Effector memory CD8-positive, alpha-beta T cell (primary cell): ENCODE results near the gene RNF20.

Experiments used
- ATAC-seq: fragments of 150-1000 bp; cut with Tn5 transposase; replicated peaks from 2 replicates; pipeline ENCODE4 v1.10.0; 2021; ENCODE audit warnings: mild to moderate bottlenecking, moderate library complexity
- DNase-seq, 3 experiments: peaks; one replicate each; pipeline ENCODE4 v3.0.0; 2021
- H3K27ac Mint-ChIP-seq, 2 donors: one replicate each; pipeline ENCODE4 v1.8.0; 2022; ENCODE audit warnings: mild to moderate bottlenecking in 2 of 2, mixed read lengths in 2 of 2, moderate library complexity in 2 of 2
- H3K27me3 Mint-ChIP-seq, 2 donors: one replicate each; pipeline ENCODE4 v1.8.0; 2022; ENCODE audit warnings: mixed read lengths in 2 of 2
- H3K36me3 Mint-ChIP-seq: one replicate; pipeline ENCODE4 v1.8.0; 2022; ENCODE audit warnings: mild to moderate bottlenecking, moderate library complexity, mixed read lengths; ENCODE audit not compliant: insufficient read depth
- H3K4me1 Mint-ChIP-seq, 2 donors: one replicate each; pipeline ENCODE4 v1.8.0; 2022; ENCODE audit warnings: low read depth in 2 of 2, mixed read lengths in 2 of 2
- H3K4me3 Mint-ChIP-seq, 2 donors: one replicate each; pipeline ENCODE4 v1.8.0; 2022; ENCODE audit warnings: mild to moderate bottlenecking in 2 of 2, mixed read lengths in 2 of 2, moderate library complexity in 2 of 2
- H3K9me3 Mint-ChIP-seq, 2 donors: one replicate each; pipeline ENCODE4 v1.8.0; 2022; ENCODE audit warnings: mixed read lengths in 2 of 2

Gene RNF20

GRCh38 chr9:101562966-101563365 lies 29.3 kb downstream of the RNF20 start:
- H3K9me3 Mint-ChIP-seq: no peaks in the 10 kb centered on the region
- peaks cover 20 to 30% of the 10 kb centered on the region in 2 donors for H3K4me1 Mint-ChIP-seq
- H3K27ac Mint-ChIP-seq: no peak overlapping the region
- ATAC-seq: no peak
- no peaks in the 10 kb centered on the region for H3K27me3 Mint-ChIP-seq
- no peak overlapping the region for H3K4me3 Mint-ChIP-seq
- H3K36me3 Mint-ChIP-seq: peaks cover 70% of the 10 kb centered on the region
- no peak for DNase-seq

GRCh38 chr9:101564252-101564651 lies 30.6 kb downstream of the RNF20 start:
- no peak overlapping the region for H3K4me3 Mint-ChIP-seq
- H3K4me1 Mint-ChIP-seq: peaks cover 18 to 22% of the 10 kb centered on the region in 2 donors
- no peaks in the 10 kb centered on the region for H3K27me3 Mint-ChIP-seq
- H3K9me3 Mint-ChIP-seq: no peaks in the 10 kb centered on the region
- DNase-seq (no peak), ATAC-seq (no peak)
- peaks cover 63% of the 10 kb centered on the region for H3K36me3 Mint-ChIP-seq
- H3K27ac Mint-ChIP-seq: no peak overlapping the region

- Mint-ChIP-seq H3K9me3 (no peaks in the 10 kb centered on the region), H3K36me3 (peaks cover 34% of the 10 kb centered on the region), H3K4me1 (peaks cover 0 to 3% of the 10 kb centered on the region in 2 donors), H3K4me3 (no peak overlapping the region), H3K27me3 (no peaks in the 10 kb centered on the region), H3K27ac (no peak overlapping the region)
- ATAC-seq (no peak), DNase-seq (no peak)
Measured at GRCh38 chr9:101566904-101567724, 33.5 kb downstream of the RNF20 start.

GRCh38 chr9:101567725-101568350 lies 34.2 kb downstream of the RNF20 start:
- Mint-ChIP-seq H3K4me1 (peaks cover 0 to 2% of the 10 kb centered on the region in 2 donors), H3K27ac (peak overlapping the region in 1 of 2 donors; percentile 7), H3K27me3 (no peaks in the 10 kb centered on the region), H3K9me3 (no peaks in the 10 kb centered on the region), H3K36me3 (peaks cover 27% of the 10 kb centered on the region), H3K4me3 (no peak overlapping the region)
- no peak for ATAC-seq
- no peak for DNase-seq

GRCh38 chr9:101569741-101570501 lies 36.3 kb downstream of the RNF20 start:
- no peak overlapping the region for H3K4me3 Mint-ChIP-seq
- peak; percentile 21 for ATAC-seq
- H3K4me1 Mint-ChIP-seq: peaks cover 0 to 2% of the 10 kb centered on the region in 2 donors
- H3K36me3 Mint-ChIP-seq: peaks cover 12% of the 10 kb centered on the region
- H3K27me3 Mint-ChIP-seq: no peaks in the 10 kb centered on the region
- peak overlapping the region in 1 of 2 donors; percentile 55 for H3K27ac Mint-ChIP-seq
- DNase-seq: no peak
- no peaks in the 10 kb centered on the region for H3K9me3 Mint-ChIP-seq

- Mint-ChIP-seq H3K4me1 (peaks cover 0 to 2% of the 10 kb centered on the region in 2 donors), H3K9me3 (no peaks in the 10 kb centered on the region), H3K27me3 (no peaks in the 10 kb centered on the region), H3K4me3 (no peak overlapping the region), H3K27ac (peak overlapping the region in 1 of 2 donors; percentile 67), H3K36me3 (peaks cover 9% of the 10 kb centered on the region)
- ATAC-seq (no peak), DNase-seq (no peak)
Measured at GRCh38 chr9:101571114-101571513, 37.5 kb downstream of the RNF20 start.

- H3K27ac Mint-ChIP-seq: peak overlapping the region in 1 of 2 donors; percentile 67
- H3K36me3 Mint-ChIP-seq: peaks cover 6% of the 10 kb centered on the region
- no peaks in the 10 kb centered on the region for H3K27me3 Mint-ChIP-seq
- no peak for ATAC-seq
- peaks cover 0 to 2% of the 10 kb centered on the region in 2 donors for H3K4me1 Mint-ChIP-seq
- H3K4me3 Mint-ChIP-seq: no peak overlapping the region
- no peaks in the 10 kb centered on the region for H3K9me3 Mint-ChIP-seq
- DNase-seq: no peak
Measured at GRCh38 chr9:101572316-101572715, 38.7 kb downstream of the RNF20 start.

- H3K27me3 Mint-ChIP-seq: no peaks in the 10 kb centered on the region
- no peak overlapping the region for H3K27ac Mint-ChIP-seq
- no peak for ATAC-seq
- no peak for DNase-seq
- H3K4me1 Mint-ChIP-seq: peaks cover 2 to 4% of the 10 kb centered on the region in 2 donors
- H3K4me3 Mint-ChIP-seq: no peak overlapping the region
- H3K9me3 Mint-ChIP-seq: no peaks in the 10 kb centered on the region
- H3K36me3 Mint-ChIP-seq: no peaks in the 10 kb centered on the region
Measured at GRCh38 chr9:101574731-101575333, 41.2 kb downstream of the RNF20 start.

- no peaks in the 10 kb centered on the region for H3K36me3 Mint-ChIP-seq
- H3K4me1 Mint-ChIP-seq: peaks cover 0 to 4% of the 10 kb centered on the region in 2 donors
- H3K27me3 Mint-ChIP-seq: no peaks in the 10 kb centered on the region
- H3K9me3 Mint-ChIP-seq: no peaks in the 10 kb centered on the region
- no peak overlapping the region for H3K4me3 Mint-ChIP-seq
- DNase-seq (no peak), ATAC-seq (no peak)
- H3K27ac Mint-ChIP-seq: no peak overlapping the region
Measured at GRCh38 chr9:101578378-101578777, 44.7 kb downstream of the RNF20 start.

- no peaks in the 10 kb centered on the region for H3K27me3 Mint-ChIP-seq
- H3K27ac Mint-ChIP-seq: no peak overlapping the region
- H3K4me1 Mint-ChIP-seq: peaks cover 0 to 4% of the 10 kb centered on the region in 2 donors
- no peak overlapping the region for H3K4me3 Mint-ChIP-seq
- DNase-seq (no peak), ATAC-seq (no peak)
- no peaks in the 10 kb centered on the region for H3K9me3 Mint-ChIP-seq
- H3K36me3 Mint-ChIP-seq: no peaks in the 10 kb centered on the region
Measured at GRCh38 chr9:101579711-101580545, 46.3 kb downstream of the RNF20 start.

GRCh38 chr9:101582553-101582952 lies 48.9 kb downstream of the RNF20 start:
- ATAC-seq (no peak), DNase-seq (no peak)
- H3K9me3 Mint-ChIP-seq: no peaks in the 10 kb centered on the region
- H3K36me3 Mint-ChIP-seq: no peaks in the 10 kb centered on the region
- H3K27me3 Mint-ChIP-seq: no peaks in the 10 kb centered on the region
- no peak overlapping the region for H3K4me3 Mint-ChIP-seq
- no peak overlapping the region for H3K27ac Mint-ChIP-seq
- peaks cover 0 to 4% of the 10 kb centered on the region in 2 donors for H3K4me1 Mint-ChIP-seq

GRCh38 chr9:101585740-101586139 lies 52.1 kb downstream of the RNF20 start:
- H3K36me3 Mint-ChIP-seq: no peaks in the 10 kb centered on the region
- H3K4me3 Mint-ChIP-seq: no peak overlapping the region
- no peak for DNase-seq

More at GRCh38 chr9:101585740-101586139, 52.1 kb downstream of the RNF20 start:
- H3K27me3 Mint-ChIP-seq: no peaks in the 10 kb centered on the region
- no peak for ATAC-seq
- no peak overlapping the region for H3K27ac Mint-ChIP-seq
- no peaks in the 10 kb centered on the region for H3K4me1 Mint-ChIP-seq
- H3K9me3 Mint-ChIP-seq: no peaks in the 10 kb centered on the region
